Heart left ventricle (tissue), 13 donors: ENCODE data around the gene MNAT1.

ENCODE experiments used
- CTCF ChIP-seq, 12 donors: fragments of 200-600 bp; sonication (generic) in 4 of 12; IDR thresholded peaks; one replicate each; pipeline versions ENCODE4 v1.5.0 to v1.8.0; 2018 to 2022; ENCODE audit warnings: antibody characterized with exemption in 12 of 12, mild to moderate bottlenecking in 5 of 12
- POLR2A ChIP-seq, 2 donors: fragments of 450-650 bp; IDR thresholded peaks; one replicate each; pipeline ENCODE4 v1.6.1; 2017; ENCODE audit warnings: antibody characterized with exemption in 2 of 2, mild to moderate bottlenecking in 2 of 2, moderate library complexity in 2 of 2
- donor health status: ischemic (EF 13 %, LVEDD 7.1; RV severe dilation, severe dysfunction).
- donor health status: DM: no; HTN: yes; CAD: no.
- donor health status: DM: no; HTN: no; CAD: no.
- donor health status: ischemic (EF 25% LVEDD 6.9; RV normal size, moderate dysfunction).
- donor health status: ischemic (EF 25% LVEDD 5.7; RV mildly dilated, moderate dysfunction).
- donor health status: ischemic (EF 35%, LVEDD 5.7; RV mildly dilated, moderate dysfunction).
- donor health status: nonischemic (EF 11% LVEDD 7.7; RV severe dilation, severe dysfunction).
- donor health status: DM: yes; HTN: yes; CAD: no.
- donor health status: PGD.
- donor health status: ischemic (EF 29% LVEDD 5.4; RV normal size, mild dysfunction).
- donor health status: nonischemic (EF 23%, LVEDD 6.1; RV moderate dilation, normal function).

- TF ChIP-seq CTCF (IDR thresholded peaks at IDR 0.05): no peak
- TF ChIP-seq POLR2A (IDR thresholded peaks at IDR 0.05): no peak
These were observed 65.8 kb downstream of the MNAT1 start for GRCh38 chr14:60800409-60800808.
